Osteoblast (primary cell): ENCODE measurements around the gene NEDD1. TPM values are rescaled to one million over a fixed set of nuclear protein-coding genes. Genes with fewer than 3 reads are reported as not detected.

ENCODE experiments used
- DNase-seq: peaks from one replicate; pipeline ENCODE4 v3.0.0; 2011; ENCODE audit warnings: low spot score, mixed read lengths; ENCODE audit not compliant: insufficient read length; ENCODE audit errors: missing footprints
- H2AFZ ChIP-seq: 2 replicates; pipeline ENCODE4 v1.6.0; 2011; ENCODE audit warnings: mild to moderate bottlenecking, low read length
- H3K27ac ChIP-seq: 2 replicates; pipeline ENCODE4 v1.5.1; 2011; ENCODE audit warnings: mild to moderate bottlenecking, low read depth, low read length, moderate library complexity
- H3K27me3 ChIP-seq: 2 replicates; pipeline ENCODE4 v1.6.0; 2012; ENCODE audit warnings: mild to moderate bottlenecking, control low read depth, inconsistent platforms, low read length, moderate library complexity; ENCODE audit not compliant: insufficient read depth
- H3K36me3 ChIP-seq: 2 replicates; pipeline ENCODE4 v1.5.1; 2011; ENCODE audit warnings: mild to moderate bottlenecking, low read length, control low read depth, moderate library complexity; ENCODE audit not compliant: insufficient read depth
- H3K4me1 ChIP-seq: 2 replicates; pipeline ENCODE4 v1.5.1; 2011; ENCODE audit warnings: mild to moderate bottlenecking, low read length, control low read depth, moderate library complexity; ENCODE audit not compliant: insufficient read depth
- H3K4me2 ChIP-seq: 2 replicates; pipeline ENCODE4 v1.6.0; 2011; ENCODE audit warnings: mild to moderate bottlenecking, low read length; ENCODE audit not compliant: insufficient read depth
- H3K4me3 ChIP-seq: fragments of 200-600 bp; sonication (generic); 3 replicates; pipeline ENCODE4 v1.5.1; 2012; ENCODE audit warnings: mild to moderate bottlenecking, low read length, inconsistent platforms; ENCODE audit not compliant: insufficient read depth
- H3K79me2 ChIP-seq: 2 replicates; pipeline ENCODE4 v1.6.0; 2012; ENCODE audit warnings: mild to moderate bottlenecking, low read length, control low read depth, inconsistent platforms; ENCODE audit not compliant: insufficient read depth
- H3K9me3 ChIP-seq: 2 replicates; pipeline ENCODE4 v1.5.1; 2011; ENCODE audit warnings: low read depth, low read length, control low read depth
- H4K20me1 ChIP-seq: 2 replicates; pipeline ENCODE4 v1.6.0; 2012; ENCODE audit warnings: mild to moderate bottlenecking, low read length, control low read depth; ENCODE audit not compliant: insufficient read depth
- CTCF ChIP-seq: IDR thresholded peaks from 2 replicates; pipeline ENCODE4 v1.5.1; 2011; ENCODE audit warnings: mild to moderate bottlenecking, low read depth, low read length, moderate library complexity; ENCODE audit errors: extremely low read depth
- small RNA-seq: library from RNA; depleted of rRNA; stranded (forward); fragments of <200 nt; gene quantifications from one replicate; pipeline ENCODE3, GENCODE V24; 2012
- total RNA-seq: library from RNA; depleted of rRNA; stranded (reverse); fragments of >200 nt; gene quantifications from 2 replicates; pipeline ENCODE4 v1.2.3, GENCODE V29; 2012

NEDD1 gene
- total RNA-seq, 1 donor, result 33.3 TPM

DNA sequence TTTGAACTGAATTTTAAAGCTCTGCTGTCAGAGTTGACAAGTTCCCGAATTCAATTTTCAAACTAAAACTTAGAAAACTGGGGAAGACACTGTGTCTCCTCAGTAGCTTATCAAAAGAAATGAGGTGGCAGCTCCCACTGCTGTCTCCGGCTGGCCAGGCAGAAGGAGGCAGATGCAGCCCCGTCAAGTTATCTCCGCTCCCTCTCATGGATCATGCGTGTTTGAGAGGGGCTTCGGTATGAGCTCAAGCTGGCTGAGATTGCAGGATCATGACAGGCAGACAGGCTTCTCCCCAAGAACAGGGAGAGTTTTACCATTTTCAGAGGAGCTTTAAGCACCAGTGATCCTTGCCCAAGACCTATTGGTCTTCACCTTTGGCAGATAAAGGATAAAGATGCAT lies 88.8 kb downstream of the NEDD1 start:
- H2AFZ ChIP-seq, result no peak overlapping the region

DNA sequence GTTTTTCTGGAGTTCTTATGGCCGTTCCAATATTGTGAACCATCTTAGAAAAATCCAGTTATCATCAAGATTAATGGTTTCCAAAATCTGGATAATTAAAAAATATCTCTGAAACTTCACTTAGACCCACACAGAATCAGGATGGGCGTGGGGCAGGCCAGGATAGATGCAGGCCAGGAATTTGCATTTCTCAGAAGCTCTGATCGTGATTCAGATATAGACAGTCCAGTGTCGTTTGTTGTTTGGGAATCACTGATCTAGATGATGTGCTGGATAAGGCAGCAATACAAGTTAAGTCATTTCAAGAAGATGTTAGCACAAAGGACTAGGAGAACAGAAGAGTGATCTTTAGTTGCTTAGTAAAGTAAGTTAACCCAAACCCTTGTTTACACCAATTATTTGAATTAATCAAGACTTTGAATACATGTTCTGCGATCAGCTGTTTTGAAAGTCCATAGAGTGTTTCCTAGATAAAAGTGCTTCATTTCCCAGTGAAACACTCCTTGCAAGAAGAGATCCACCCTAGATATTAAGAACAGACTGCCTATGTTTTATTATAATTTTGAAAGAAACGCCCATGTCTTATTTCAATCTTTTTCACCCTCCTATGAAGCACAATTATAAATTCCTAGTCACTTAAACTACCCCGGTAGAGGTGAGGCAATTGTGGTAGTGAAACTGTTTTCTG lies 90.9 kb downstream of the NEDD1 start:
- peak; percentile 61 for DNase-seq
- H3K4me2 ChIP-seq, result no peak overlapping the region
- peaks cover 8% of the 10 kb centered on the region for H3K27me3 ChIP-seq
- H4K20me1 ChIP-seq, result no peaks in the 10 kb centered on the region
- H3K4me3 ChIP-seq, result no peak overlapping the region
- H3K9me3 ChIP-seq, result no peaks in the 10 kb centered on the region
- no peak overlapping the region for H3K27ac ChIP-seq
- no peak for TF ChIP-seq CTCF
- no peaks in the 10 kb centered on the region for H3K4me1 ChIP-seq
- no peak overlapping the region for H2AFZ ChIP-seq
- no peaks in the 10 kb centered on the region for H3K79me2 ChIP-seq
- no peaks in the 10 kb centered on the region for H3K36me3 ChIP-seq

More for the DNA sequence above, 88.8 kb downstream of the NEDD1 start:
- H3K9me3 ChIP-seq, result no peaks in the 10 kb centered on the region
- TF ChIP-seq CTCF, result no peak
- H3K4me3 ChIP-seq, result no peak overlapping the region
- peaks cover 8% of the 10 kb centered on the region for H3K27me3 ChIP-seq
- no peaks in the 10 kb centered on the region for H3K36me3 ChIP-seq
- H3K79me2 ChIP-seq, result no peaks in the 10 kb centered on the region
- no peaks in the 10 kb centered on the region for H4K20me1 ChIP-seq
- no peak overlapping the region for H3K27ac ChIP-seq
- no peak for DNase-seq
- no peaks in the 10 kb centered on the region for H3K4me1 ChIP-seq
- H3K4me2 ChIP-seq, result no peak overlapping the region

DNA sequence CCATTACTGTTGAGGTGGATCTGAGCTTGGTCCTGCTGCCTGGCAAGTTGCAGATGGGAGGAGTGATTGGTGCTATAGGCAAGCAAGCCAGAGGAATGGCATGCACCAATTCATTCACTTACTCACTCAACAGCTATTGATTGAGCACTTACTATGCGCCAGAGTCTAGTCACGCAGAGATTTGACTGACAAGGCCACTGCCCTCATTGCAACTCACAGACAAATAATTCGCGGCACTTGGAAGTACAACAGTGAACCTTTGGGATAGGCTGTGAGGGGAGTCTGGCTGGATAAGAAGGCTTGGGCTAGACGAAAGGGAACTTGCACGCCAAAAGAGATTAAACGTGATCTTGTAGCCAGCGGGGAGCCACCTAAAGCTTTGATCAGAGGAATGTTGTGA lies 96.2 kb downstream of the NEDD1 start:
- no peaks in the 10 kb centered on the region for H3K79me2 ChIP-seq
- H3K27ac ChIP-seq, result no peak overlapping the region
- H3K36me3 ChIP-seq, result no peaks in the 10 kb centered on the region
- no peaks in the 10 kb centered on the region for H3K9me3 ChIP-seq
- no peak overlapping the region for H3K4me3 ChIP-seq
- H3K4me2 ChIP-seq, result no peak overlapping the region
- no peaks in the 10 kb centered on the region for H3K27me3 ChIP-seq
- no peak for TF ChIP-seq CTCF
- H4K20me1 ChIP-seq, result no peaks in the 10 kb centered on the region
- no peak for DNase-seq
- no peaks in the 10 kb centered on the region for H3K4me1 ChIP-seq
- no peak overlapping the region for H2AFZ ChIP-seq

Small RNA genes lying within 50 kb of the gene (small RNA-seq; reads per million reads assigned to genes)
- gene RF00019, result not detected
